NCI-H446 treated with DMSO at 0.1 percent for 48 hours (cell line): ENCODE measurements around the gene HOXD1.

Source experiments
- DNase-seq: peaks from one replicate; lab custom pipeline; 2025; lab: John Stamatoyannopoulos, UW

Gene HOXD1

GRCh38 chr2:176187899-176188773 is at the start of gene HOXD1:
Gene HOXD1, plus strand, starts transcription at chr2:176188668. Its CDS starts 134 bp downstream, at chr2:176188802.
- DNase-seq: no peak

- no peak for DNase-seq
Measured at GRCh38 chr2:176138923-176139660, 49.4 kb upstream of the HOXD1 start.

GRCh38 chr2:176139661-176140512 is 48.6 kb upstream of the HOXD1 start:
- no peak for DNase-seq

DNA sequence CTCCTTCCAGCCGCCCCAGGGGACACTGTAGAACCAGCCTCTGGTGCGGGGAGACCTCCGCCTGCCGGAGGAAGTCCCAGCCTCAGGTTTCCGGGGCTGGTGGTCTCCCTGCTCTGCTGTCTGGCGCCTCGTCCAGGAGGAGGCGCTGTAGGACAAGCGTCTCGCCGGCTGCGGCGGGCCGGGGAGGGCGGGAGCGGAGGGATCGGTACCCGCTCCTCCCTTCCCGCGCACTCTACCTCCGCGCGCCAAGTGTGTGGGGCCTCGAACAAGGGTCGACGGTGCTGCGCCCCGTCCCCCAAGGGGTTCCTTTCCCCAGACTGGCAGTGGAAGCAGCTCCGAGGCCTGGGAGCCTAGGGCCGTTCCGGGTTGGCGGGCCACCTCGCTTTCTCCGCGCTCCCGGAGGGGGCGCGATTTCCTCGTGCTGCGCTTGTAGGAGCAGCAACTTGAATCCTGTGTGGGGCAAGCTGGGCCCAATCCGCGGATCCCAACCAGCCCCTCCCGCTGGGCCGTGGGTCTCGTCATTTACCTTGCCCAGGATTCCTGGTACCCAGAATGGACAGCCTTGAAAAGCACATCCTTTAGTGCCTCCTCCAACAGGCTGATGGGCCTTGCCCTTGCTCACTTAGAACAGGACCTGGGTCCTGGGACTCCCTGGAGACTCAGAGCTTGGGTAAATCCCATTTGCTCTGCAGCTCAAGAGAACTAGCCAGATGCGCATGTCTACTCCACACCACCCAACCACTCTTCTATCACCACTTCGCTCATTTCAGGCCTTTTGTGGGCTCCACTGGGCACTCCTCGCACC is 47.8 kb upstream of the HOXD1 start:
- DNase-seq: peak; percentile 33

DNA sequence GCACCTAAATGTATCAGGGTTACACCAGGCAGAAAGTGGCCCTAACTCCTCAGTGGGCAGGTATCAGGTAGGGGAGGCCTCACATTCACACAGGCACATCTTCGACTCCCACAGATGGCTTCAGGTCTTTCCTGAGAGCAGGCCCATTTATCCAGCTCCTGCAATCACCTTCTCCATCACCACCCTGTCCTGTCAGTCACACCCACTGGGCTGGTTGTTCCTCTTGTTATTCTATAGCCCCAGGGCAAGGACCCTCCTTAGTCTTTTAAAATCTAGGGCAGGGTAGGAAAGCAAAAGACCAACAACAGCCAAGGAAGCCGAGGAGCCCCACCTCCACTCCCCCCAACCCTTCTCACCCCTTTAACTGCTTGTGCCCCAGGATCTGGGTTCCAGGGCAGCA is 46.2 kb upstream of the HOXD1 start:
- no peak for DNase-seq

GRCh38 chr2:176145085-176145969 is 43.1 kb upstream of the HOXD1 start:
- DNase-seq: no peak

GRCh38 chr2:176146101-176146500 is 42.4 kb upstream of the HOXD1 start:
- no peak for DNase-seq

DNA sequence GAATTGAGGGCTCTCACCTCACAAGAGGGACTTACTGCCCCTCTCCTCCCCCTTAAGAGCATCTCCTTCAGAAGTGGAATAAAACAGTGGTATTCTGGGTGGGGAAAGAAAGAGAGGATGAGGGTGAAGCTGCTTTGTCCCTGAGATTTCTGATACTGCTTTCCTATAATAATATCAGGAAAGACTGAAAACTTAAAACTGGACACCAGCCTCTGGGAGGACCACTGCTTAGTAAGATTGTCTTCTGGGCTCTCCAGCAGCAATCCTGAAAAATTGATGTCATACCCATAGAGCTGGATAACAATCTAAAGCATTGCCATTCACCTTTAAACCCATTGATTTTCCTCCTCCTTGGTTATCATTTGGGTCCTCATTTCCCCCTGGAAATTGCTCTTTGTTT is 41.8 kb upstream of the HOXD1 start:
- DNase-seq: no peak

DNA sequence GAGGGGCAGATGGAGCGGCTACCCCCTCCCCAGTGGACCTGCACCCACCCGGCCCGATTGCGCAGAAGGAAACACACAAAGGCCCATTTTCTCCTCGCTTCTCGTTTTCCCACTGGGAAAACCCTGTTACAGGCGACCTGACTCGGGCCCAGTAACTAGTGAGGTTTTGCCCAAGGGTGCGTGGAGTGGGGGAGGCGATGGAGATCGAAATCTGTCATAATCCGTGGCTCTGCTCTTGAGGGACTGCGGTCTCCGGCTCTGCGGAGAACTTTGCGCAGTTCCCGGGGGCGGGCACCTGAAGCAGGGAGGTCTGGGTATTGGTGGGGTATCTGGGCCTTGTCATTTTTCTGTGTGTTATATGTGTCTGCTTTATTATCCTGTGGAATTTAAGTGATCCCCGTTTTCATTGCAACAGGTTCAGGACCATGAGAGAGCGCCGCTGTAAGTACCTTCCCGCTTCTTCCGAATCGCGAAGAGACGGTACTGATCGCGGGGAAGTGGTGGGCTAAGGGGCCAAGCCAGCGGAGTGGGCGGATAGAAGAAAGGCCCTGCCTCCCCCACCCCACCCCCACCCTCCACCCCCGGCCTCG is 41.2 kb upstream of the HOXD1 start:
- DNase-seq: no peak

GRCh38 chr2:176147800-176148496 is 40.5 kb upstream of the HOXD1 start:
- DNase-seq: no peak

GRCh38 chr2:176148751-176149421 is 39.6 kb upstream of the HOXD1 start:
- no peak for DNase-seq

- no peak for DNase-seq
Measured at GRCh38 chr2:176149481-176149938, 39.0 kb upstream of the HOXD1 start.

- DNase-seq: no peak
Measured at GRCh38 chr2:176149939-176150583, 38.4 kb upstream of the HOXD1 start.

GRCh38 chr2:176150584-176151441 is 37.7 kb upstream of the HOXD1 start:
- no peak for DNase-seq

DNA sequence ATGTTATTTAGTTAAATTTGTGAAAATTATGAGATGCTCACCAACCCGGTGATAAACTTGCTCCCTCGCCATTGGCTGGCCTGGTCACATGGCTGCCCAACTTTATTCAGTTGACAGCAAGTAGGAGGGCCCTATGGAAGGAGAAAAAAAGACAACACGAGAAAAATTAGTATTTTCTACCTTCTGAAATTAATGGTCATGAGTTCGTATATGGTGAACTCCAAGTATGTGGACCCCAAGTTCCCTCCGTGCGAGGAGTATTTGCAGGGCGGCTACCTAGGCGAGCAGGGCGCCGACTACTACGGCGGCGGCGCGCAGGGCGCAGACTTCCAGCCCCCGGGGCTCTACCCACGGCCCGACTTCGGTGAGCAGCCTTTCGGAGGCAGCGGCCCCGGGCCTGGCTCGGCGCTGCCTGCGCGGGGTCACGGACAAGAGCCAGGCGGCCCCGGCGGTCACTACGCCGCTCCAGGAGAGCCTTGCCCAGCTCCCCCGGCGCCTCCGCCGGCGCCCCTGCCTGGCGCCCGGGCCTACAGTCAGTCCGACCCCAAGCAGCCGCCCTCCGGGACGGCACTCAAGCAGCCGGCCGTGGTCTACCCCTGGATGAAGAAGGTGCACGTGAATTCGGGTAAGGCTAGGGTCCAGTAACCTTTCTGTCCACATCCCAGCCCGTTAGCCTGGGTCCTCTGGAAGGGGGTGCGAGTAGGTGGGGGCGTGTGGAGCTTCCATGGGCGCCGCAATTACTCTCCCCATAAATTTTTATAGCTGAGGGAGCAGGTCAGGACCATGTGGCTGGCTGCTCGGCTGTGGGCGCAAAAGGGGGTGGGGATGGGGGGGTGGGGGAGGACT is 36.8 kb upstream of the HOXD1 start, which contains the start of gene HOXD4:
Gene HOXD4 (plus strand): TSS at position 109 of the 846 bp plus-strand sequence. CDS start 84 bp downstream, at position 193.
- no peak for DNase-seq
